GM03348 (cell line): ENCODE data around the gene C1orf167.
A peak's percentile ranks its signal among the peaks of the same experiment; 100 is the strongest.
"Not testable (repeated sequence)": the region's sequence is repeated elsewhere in the genome, so short reads cannot be mapped to it uniquely, and the experiment has no call there.

Experiments
- DNase-seq: peaks from one replicate; pipeline ENCODE4 v3.0.0; 2012; ENCODE audit warnings: low spot score

The C1orf167 gene

DNA sequence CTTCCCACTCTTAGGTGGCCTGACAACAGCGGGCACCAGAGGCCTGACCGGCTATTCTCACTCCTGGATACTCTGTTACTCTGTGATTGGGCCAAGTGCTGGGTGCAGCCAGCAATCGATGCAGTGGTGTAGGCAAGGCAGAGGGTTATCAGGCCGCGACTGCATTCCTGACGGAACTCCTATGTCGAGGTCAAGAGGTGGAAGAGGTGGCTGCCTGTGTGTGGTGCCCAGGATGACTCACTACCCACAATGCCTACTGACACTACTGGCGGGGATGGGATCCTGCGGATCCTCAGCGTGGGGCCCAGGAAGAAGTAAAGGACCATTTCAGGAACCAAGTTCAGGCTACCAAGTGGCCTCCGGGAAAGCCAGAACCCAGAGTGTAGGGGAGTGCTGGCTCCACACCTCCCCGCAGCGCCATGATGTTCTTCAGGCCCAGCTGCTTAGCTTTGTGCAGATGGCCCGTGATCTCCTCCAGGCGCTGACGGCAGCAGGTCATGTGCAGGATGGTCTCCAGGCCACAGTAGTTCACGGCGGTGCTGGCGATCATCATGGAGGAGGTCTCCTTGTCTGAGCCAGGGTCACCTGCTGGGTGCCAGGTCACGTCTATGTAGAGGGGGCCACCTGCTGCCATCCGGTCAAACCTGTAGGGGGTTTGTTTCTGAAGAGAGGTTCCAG lies 38.9 kb downstream of the C1orf167 start:
- no peak for DNase-seq

GRCh38 chr1:11802616-11802972 lies 40.6 kb downstream of the C1orf167 start:
- peak; percentile 45 for DNase-seq

GRCh38 chr1:11802973-11803885 lies 41.2 kb downstream of the C1orf167 start:
- peak; percentile 94 for DNase-seq

DNA sequence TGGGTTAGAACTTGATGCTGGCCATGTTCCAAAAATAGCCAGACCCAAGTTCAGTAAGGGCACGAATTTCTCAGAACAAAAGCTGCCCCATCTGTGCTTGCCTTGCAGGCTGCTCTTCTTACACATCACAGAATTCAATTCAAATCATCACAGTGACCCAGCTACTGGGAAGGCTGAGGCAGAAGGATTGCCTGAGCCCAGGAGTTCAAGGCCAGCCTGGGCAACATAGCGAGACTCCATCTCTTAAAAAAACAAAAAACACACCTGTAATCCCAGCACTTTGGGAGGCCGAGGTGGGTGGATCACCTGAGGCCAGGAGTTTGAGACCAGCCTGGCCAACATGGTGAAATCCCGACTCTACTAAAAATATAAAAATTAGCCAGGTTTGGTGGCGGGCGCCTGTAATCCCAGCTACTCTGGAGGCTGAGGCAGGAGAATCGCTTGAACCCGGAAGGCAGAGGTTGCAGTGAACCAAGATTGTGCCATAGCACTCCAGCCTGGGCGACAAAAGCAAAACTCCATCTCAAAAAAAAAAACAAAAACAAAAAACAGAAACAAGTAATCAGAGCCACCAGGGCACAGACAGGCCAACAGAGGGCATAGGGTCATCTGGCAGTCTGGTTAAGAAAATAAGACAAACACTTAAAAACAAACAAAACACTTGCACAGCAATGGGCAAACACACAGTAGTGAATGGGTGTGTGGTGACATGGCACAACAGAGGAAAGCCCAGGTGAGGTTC lies 42.1 kb downstream of the C1orf167 start:
- DNase-seq = not testable (repeated sequence)

DNA sequence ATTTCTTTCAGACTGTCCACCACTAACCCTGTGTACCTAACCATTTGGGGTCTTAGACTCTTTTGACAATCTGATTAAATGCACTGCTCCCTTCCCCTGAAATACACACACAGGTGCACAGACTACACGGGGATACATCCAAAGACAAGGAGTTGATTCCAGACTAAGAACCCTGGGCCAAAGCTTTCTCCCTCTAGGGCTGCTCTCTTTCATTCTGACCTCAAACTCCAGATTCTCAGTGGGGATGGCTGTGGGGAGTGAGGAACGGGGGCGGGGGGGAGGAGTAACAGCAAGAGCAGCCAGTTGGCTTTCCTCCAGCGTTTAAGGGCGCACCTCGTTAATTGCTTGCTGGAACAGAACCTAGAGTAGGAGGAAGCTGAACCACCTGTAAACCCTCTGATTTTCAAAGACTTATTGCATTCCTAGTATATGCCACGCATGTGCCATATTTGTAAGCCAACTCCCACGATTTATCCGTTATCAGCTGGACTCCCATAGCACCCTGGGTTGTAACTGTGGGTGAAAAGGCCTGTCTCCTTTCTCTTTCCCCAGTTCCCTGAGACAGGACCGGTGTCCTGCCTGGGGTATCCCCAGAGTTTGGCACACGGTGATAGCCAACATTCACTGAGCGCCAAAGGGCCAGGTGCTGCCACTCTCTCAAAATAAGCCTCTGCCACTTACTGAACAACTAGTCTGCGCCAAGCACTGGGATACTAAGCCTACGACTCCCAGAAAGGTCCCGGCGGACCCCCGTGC lies 42.9 kb downstream of the C1orf167 start:
- DNase-seq = peak; percentile 42

DNA sequence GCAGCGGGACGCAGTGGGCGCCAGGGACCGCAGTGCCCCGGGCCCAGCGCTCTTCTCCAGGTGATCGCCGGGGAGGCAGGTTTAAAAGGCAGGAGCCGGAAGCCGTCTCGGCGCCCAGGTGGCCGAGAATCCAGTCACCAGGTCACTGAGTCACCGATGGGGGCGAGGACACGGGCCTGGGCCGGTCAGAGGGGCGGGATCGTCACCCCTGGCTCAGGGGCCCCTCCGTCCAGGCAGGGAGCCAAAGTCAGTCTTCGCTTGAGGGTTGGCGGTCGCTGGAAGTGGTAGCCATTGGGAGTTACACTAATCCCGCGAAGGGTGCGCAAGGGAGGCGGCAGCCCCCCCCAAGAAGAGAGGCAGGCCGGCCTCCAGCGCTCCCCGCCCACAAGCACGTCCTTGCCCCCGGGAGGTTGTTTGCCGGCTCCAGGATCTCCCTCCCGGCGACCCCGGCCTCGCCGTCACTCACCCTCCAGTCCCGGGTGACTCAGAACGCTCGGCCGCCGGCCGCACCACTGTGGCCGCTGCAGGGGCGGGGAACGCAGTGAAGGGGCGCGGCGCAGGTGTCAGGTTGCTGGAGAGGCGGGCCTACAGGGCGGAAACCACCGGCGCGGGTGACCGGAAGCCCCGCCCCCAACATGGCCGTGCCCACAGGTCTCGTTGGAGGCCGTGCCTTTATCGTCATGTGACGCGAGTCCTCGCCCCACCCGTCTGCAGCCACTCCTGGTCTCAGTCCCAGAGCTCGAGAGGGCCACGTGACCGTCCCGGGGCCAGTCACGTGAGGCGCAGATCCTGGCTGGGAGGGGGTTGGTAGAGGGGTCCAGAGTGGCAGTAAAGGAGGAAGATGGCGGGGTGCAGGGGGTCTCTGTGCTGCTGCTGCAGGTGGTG lies 43.7 kb downstream of the C1orf167 start, which contains the start of the genes CLCN6 and MTHFR:
TSS of gene CLCN6 (plus strand) at position 770 of the 885 bp plus-strand sequence. CDS start at position 842, 72 bp downstream.
TSS of gene MTHFR (minus strand) at position 543 of the 885 bp plus-strand sequence. CDS start 2,848 bp downstream, outside the sequence.
- peak; percentile 98 for DNase-seq

GRCh38 chr1:11806307-11806936 lies 44.4 kb downstream of the C1orf167 start:
- peak; percentile 49 for DNase-seq

GRCh38 chr1:11807133-11807532 lies 45.1 kb downstream of the C1orf167 start:
- no peak for DNase-seq

DNA sequence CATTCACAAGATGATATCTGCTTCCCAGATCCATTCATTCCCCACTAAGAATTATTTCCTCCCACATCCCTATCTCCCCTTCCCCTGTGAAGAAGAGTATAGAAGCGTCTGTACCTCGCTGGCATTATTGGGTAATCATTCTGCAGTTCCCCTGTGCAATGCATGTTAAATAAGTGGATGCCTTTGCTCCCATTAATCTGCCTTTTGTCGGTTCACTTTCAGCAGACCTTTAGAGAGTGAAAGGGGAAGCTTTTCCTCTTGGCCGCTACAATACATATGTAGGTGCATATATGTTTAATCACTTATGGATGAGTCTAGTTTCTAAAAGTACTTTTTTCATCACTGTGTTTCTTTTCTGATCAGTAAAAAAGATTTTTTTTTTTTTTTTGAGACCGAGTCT lies 51.0 kb downstream of the C1orf167 start:
- no peak for DNase-seq

GRCh38 chr1:11817192-11817591 lies 55.2 kb downstream of the C1orf167 start:
- DNase-seq = no peak

- DNase-seq = no peak
Observed at GRCh38 chr1:11822091-11822490, 60.1 kb downstream of the C1orf167 start.

DNA sequence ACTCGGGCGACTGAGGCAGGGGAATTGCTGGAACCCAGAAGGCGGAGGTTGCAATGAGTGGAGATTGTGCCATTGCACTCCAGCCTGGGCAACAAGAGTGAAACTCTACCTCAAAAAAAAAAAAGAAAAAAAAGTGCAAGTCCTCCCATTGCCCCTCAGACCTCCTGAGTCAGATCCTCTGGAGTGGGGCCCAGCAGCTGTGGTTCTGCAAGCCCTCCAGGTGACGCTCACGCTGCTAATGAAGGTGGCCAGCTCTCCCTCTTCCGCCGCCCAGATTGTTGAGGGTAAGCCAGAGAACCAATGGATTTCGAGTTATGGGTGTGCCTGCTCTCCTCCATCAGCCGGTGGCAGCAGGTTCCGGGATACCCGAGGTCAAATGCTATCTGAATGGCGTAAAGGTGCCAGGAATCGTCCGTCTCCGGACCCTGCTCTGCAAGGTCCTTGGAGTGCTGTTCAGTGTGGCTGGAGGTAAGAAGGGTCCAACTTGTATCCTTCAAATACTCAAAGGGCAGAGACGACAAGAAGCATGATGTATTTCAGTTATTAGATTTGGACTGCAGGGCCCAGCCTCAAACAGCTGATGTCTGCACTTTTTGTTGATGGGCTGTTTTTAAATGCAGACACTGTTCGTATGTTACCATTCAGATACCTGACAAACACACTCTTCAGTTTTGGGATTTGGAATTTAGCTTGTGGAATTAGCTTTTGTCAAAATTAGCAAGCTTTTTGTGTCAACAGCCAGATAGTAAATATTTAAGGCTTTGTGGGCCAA lies 61.6 kb downstream of the C1orf167 start:
- no peak for DNase-seq

GRCh38 chr1:11825131-11825530 lies 63.1 kb downstream of the C1orf167 start:
- DNase-seq = no peak

GRCh38 chr1:11826946-11827345 lies 65.0 kb downstream of the C1orf167 start:
- no peak for DNase-seq

- no peak for DNase-seq
Observed at GRCh38 chr1:11828511-11828910, 66.5 kb downstream of the C1orf167 start.

DNA sequence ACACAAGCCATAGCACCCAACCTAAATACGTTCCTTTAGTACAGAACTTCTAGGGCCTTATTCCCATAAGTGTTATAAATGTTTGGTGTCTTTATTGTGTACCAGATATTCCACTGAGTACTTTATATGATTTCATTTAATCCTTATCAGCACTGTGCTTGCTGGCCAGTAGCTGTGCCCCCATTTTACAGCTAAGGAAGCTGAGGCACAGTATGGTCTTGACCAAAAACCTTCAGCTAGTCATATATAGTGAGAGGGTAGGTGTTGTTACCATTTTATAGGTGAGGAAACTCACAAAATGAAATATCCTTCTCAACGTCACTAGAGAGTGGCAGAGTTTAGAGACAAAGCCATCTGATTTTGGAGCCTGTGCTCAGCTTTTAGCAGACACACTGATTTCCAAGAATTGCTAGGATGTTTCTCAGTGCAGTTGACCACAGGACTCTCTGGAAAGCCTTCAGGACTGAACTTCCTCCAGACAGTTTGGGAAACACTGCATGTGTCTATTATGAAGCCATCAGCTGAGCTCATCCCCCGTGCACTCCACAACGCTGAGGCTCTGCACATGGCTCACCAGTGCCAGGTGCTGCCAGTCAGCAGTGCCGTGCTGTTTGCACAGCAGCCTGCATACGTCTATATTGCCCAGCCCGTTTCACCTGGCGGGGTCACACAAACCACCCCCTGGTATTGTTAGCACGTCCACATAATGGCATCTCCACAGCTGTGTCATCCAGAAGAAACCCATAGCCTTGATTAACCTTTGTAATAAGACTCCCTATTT lies 70.1 kb downstream of the C1orf167 start:
- DNase-seq = no peak

DNA sequence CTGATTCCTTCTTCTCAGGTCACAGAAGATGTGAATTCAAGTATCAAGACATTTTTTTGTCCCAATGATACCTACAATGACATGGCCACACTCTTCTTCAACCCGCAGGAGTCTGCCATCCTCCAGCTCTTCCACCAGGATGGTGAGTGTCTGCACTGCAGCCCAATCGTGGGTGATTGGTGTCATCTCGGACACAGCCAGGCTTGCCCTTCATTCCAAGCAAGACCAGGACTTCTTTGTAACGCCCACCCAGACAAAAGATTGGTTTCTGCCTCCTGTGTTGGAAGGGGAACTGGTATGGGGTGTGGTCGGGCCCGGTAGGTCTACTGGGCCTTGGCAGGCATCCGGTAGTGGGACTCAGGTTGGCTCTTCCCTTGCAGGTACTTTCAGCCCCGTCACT lies 71.5 kb downstream of the C1orf167 start:
- no peak for DNase-seq

- no peak for DNase-seq
Observed at GRCh38 chr1:11833900-11834299, 71.9 kb downstream of the C1orf167 start.
